HT-29 (cell line): ENCODE measurements around the gene NRDC. TPM values are rescaled to one million over a fixed set of nuclear protein-coding genes. Genes with fewer than 3 reads are reported as not detected.
A peak's percentile ranks its signal among the peaks of the same experiment; 100 is the strongest.
"Not testable (repeated sequence)": the region's sequence is repeated elsewhere in the genome, so short reads cannot be mapped to it uniquely, and the experiment has no call there.

Source experiments
- DNase-seq: peaks from one replicate; pipeline ENCODE4 v3.0.0-alpha.2; 2015; ENCODE audit warnings: low spot score
- total RNA-seq: library from RNA; depleted of rRNA; stranded (reverse); fragments of >200 nt; shearing (Covaris generic); gene quantifications from 2 replicates; pipeline ENCODE4 v1.2.3, GENCODE V29; 2014

The NRDC gene
- total RNA-seq, 1 experiment from 2014 or later: 24.6 TPM

GRCh38 chr1:51878308-51878615, 265 bp downstream of the NRDC start:
- no peak for DNase-seq

DNA sequence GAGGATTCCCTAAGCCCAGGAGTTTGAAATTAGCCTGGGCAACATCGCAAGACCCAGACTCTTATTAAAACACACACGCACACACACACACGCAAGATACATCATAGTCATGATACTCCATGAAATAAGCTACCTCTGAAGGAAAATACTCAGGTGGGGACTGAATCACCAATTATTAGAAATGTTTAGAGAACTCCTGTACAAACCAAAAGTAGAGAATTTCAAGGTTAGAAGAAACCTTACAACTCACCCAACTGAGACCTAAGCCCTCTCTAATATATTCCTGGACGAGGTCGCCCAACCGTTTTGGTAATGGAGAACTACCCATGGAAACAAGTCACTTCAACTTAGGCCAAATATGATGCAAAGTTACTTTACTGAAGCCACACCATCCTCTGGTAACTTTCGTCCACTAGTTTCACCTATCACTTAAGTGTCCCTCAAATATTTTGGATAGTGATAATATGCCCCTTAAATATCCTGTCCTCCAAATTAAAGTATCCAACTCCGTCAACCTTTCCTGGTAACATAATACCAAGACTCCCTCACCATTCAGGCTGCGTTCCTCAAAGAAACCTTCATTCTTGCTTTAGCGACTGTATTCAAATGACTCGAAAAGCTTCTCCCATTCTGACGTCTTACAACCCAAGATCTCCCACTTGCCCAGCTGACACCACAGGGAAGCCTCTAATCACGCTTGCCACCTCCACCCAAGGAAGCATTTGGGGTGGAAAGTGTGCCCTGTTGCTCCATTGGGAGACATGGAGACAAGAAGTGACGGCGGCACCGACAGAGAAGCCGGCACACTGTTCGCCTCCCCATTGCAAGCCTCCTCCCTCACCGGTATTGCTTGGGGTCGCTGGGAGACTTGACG, 856 bp downstream of the NRDC start:
- peak; percentile 56 for DNase-seq

DNA sequence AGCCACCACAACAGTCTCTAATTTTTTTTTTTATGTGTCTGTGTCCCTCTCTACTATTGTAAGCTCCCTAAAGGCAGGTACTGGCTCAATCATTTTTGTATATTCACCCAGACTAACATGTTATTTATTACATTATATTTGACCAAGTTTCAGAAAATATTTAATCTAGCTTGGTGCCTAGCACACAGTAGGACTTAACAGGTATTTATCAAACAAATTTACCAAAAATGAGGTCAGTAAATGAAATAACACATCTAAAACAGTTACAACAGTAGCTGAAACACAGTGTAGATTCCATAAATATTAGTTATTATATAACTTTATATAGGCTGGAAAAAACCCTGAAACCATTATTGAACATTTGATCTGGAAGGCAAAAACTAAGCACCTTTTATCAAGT, 2.7 kb downstream of the NRDC start:
- no peak for DNase-seq

DNA sequence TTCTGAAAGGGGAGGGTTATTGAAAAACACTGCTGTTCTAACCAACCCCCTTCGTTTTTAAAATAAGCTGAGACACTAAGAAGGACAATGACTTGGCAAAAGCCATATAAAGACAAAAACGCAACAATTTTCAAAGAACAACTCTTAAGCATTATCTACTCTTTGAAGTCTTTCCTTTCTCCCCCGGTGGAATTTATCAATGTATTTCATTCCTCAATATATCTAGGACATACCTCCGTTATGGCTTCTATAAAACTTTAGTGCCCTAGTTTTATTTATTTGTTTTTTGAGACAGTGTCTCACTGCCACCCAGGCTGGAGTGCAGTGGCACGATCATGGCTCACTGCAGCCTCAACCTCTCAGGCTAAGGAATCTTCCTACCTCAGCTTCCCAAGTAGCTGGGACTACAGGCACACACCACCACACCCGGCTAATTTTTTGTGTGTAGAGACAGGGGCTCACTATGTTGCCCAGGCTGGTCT, 3.2 kb downstream of the NRDC start:
- no peak for DNase-seq

- not testable (repeated sequence) for DNase-seq
Observed at GRCh38 chr1:51873270-51873669, 5.3 kb downstream of the NRDC start.

DNA sequence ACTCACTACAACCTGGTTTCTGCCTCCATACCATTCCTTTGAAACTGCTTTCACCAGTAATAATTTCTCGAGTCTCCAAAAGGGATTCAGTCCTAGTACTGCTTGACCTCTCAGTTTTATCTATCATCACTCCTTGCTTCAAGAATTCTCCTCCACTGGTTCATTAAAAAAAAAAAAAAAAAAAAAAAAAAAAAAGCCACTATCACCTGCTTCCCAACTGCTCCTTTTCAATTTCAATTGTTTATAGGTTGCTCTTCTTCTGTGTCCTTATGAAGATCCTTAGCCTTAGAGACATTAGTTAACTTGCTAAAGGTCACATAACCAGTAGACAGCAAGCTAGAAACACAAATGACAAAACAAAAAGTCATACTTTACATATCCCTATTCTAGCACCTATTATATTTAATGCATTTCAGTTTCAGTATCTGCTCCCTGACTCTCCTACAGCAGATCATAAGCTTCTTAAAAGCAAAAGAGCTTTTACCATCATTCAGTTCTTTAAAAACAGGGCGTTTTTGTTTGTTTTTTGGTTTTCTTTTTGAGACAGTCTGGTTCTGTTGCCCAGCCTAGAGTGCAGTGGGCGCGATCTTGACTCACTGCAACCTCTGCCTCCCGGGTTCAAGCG, 7.1 kb downstream of the NRDC start:
- DNase-seq: no peak

- no peak for DNase-seq
Observed at GRCh38 chr1:51870603-51871350, 7.8 kb downstream of the NRDC start.

DNA sequence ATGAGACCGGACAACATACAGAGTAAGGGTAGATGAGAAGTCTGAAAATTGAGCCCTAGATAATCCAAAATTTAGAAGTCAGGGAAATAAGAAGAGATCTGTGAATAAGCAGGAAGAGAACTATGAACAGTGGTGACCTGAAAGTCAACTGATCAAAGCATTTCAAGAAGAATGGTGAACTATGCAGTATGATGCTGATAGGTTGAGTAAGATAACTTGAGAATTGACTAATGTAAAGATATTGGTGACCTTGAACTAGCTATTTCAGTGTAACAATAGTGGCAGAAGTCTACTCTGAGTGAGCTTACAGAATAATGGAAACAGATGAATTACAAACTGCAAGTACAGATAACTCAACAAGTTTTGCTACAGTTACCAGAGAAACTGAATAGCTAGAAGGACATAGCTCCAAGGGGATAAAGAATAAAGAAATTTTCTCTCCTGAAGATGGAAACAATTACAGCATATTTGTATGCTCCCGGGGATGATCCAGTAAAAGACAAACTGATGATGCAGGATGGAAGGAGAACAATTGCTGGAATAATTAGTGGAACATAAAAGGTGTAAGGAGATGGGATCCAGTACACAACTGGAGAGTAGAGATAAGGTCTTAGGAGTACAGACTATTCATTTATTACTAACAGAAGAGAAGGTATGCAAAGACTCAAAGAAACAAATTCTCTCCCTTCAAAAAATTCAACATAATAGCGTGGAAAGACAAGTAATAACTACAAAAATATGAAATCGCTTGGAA, 10.9 kb downstream of the NRDC start:
- no peak for DNase-seq

GRCh38 chr1:51863384-51863783, 15.1 kb downstream of the NRDC start:
- no peak for DNase-seq

DNA sequence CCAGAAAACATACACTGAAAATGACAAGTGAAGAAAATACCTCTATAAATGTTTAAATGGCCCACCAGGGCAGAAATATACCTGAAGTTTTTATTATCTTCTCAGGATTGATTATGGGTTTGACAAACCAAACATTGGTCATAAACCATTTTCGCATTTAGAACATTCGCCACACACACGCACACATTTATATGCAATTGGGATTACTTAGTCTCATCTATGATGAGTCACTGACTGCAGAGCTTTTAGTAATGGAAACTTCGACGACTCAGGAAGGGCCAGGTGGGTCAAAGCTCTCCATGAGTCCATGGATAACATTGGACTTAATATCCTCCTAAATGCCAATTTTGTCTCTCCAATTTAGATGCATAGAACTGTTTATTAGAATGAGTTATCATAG, 16.9 kb downstream of the NRDC start:
- DNase-seq: no peak

DNA sequence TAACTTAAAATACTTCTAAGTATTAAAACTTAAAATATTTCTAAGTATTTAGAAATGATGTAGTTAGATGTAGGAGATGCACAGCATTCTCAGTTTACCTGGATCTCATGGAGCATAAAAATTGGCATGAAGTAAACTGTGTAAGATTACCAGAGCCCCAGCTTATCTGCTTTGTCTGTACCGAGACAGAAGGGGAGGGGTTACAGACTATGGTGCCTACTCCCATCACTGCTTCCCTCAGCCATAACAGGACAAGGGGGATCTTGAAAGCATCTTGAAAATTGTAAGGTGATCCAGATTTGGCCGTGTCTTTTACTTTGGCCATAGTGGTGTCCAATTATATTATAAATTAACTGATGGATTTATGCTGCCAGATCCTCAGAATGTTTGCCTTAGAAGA, 18.8 kb downstream of the NRDC start:
- DNase-seq: no peak

GRCh38 chr1:51859333-51859732, 19.2 kb downstream of the NRDC start:
- no peak for DNase-seq

DNA sequence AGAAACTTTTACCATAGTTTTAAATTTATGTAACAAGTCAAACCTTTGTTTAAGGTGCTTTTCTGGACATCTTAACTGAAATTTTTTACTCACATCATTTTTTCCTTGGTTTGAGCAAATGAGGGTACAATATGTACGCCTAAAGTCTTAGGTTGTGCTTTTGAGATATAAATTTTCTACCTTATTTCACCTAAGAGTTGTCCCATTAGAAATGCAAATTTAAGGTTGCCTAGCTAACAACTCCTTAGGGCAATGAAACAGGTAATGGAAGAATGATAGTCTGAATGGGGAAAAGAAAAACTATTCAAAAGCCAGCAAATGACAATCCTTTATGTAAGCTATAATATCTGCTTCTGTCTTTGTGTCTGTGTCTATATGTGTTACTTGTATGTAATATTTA, 19.6 kb downstream of the NRDC start:
- DNase-seq: no peak

- DNase-seq: no peak
Observed at GRCh38 chr1:51856745-51857144, 21.8 kb downstream of the NRDC start.

DNA sequence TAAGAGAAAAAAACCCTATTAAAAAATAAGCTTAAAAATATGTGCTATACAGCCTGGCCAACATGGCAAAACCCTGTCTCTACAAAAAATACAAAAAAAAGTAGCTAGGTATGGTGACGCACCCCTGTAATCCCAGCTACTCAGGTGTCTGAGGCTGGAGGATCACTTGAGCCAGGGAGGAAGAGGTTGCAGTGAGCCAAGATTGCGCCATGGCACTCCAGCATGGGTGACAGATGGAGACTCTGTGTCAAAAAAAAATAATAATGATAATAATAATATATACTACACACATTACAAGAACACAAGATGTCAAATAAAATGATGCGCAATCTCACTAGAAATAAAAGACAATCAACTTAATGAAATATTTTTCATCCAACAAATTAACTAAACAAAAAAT, 22.9 kb downstream of the NRDC start:
- DNase-seq: no peak

GRCh38 chr1:51853360-51853759, 25.2 kb downstream of the NRDC start:
- no peak for DNase-seq

DNA sequence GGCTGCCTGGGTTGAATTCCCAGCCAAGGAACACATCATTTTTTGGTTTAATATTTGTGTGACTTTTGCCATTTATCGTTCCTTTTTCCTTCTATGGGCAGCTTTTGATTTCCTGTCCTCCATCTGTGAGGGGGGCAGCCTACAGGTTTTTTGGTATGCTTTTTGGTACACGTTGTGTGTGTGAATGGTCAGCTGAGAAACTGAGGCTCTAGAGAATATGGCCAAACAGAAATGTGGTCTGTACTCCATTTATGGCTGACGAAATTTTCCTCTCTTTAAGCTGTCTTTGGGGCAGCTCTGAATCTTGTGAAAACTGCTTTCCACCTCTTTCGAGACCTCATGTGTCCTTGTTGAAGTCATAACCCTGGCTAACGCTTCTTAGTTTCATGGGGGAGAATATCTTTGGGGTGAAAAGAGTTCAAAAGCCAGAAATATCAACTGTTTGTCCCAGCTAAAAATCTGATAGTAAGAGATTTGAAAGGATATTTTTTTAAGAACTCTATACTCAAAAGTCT, 26.6 kb downstream of the NRDC start:
- DNase-seq: no peak

DNA sequence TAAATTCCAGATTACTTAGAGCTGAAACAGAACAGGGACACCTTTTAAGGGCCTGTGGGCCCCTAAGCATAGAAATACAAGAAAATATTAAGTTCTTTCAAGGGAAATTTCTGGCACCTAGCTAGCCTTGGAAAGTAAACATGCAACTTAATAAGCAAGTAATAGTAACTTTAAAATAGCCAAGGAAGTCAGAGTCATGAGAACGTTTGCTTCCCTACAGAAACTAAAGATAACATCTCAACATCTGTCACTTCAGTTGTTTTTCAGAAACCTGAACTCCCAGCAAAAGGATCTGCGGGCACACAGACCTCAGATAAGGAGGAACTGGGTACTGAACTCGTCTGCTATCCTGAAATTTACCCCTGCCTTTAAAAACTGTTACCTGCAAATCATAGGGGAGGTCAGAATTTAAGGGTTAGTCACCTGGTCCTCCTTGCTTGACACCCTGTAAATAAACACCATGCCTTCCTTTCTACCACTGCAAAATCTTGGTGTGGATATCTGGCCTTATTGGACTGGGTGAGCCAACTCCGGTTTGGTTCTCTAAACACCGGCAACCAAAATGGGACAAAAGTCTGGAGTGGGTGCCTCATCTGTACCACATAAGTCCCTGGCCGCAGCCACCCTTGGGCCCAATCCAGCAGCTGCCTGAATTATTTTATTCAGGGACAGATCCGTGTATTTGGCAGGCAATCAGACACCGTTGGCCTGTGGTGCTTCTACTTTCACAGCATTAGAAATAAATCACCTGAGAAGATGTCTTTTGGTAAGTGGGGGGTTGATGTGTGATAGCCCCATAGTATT, 27.9 kb downstream of the NRDC start:
- no peak for DNase-seq

GRCh38 chr1:51847294-51847920, 31.1 kb downstream of the NRDC start:
- no peak for DNase-seq

DNA sequence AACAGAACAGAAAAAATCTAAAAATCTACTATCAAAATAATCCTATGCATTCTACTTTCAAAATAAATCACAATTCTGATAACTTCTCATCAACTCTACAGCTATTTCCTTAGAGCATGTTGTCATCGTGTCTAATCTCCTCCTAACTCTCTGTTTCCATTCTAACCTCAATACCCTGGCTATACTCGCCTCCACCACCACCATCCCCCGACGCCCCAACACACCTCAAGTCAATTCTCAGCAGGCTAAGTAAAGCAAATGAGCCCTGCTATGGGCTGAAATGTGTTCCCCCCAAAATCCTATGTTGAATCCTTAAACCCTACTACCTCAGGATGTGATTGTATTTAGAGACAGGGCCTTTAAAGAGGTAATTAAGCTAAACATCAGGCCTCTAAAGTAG, 34.6 kb downstream of the NRDC start:
- DNase-seq: no peak
